Measurements from ENCODE around the gene AP2S1. TPM values are rescaled to one million over a fixed set of nuclear protein-coding genes. Genes with fewer than 3 reads are reported as not detected.

AP2S1 gene
- total RNA-seq, 1 donor from 2014 or later = 107 TPM

DNA sequence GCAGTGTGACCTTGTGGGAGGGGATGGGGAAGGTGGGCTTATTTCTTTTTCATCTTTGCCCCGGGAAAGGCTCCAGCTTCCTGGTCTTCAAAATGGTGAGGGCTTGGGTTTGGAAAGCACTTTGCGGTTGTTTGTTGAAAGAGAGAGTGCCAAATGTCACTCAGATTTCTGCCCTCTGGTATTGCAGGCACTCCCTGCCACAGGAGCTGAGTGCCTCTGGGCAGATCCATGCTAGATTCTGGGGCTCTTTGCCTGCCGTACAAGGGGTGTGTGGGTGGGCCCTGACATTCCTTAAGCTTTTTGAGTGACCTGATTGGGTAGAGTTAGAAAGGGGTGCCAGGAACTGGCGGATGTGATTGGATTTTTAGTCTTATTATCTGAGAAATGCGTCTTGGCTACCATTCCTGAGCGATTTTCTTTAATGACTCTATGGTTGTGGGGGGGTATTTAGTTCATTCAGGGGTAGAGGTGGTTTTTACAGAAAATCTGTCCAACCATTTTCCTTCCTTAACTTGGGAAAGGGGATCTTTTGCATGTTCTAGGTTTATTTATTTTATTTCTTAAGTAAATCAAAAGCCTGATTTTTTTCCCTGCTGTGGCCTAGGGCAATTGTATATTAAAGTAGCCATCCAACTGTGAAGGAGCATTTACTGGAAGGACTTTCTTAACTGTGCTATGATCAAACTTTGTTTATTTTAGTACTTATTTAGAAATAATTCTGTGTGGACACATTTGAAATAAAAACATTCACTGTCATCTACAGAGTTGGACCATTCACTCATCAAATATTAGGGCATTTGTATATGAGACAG lies 13.4 kb upstream of the AP2S1 start:
- H3K27ac Mint-ChIP-seq = no peak overlapping the region
- H3K4me1 Mint-ChIP-seq = peaks cover 28% of the 10 kb centered on the region
- H3K27me3 Mint-ChIP-seq (ENCODE audit: low read depth) = no peaks in the 10 kb centered on the region
- DNase-seq (ENCODE audit: low spot score in 2 of 2, unreplicated experiment in 2 of 2) = no peak
- no peak overlapping the region for H3K4me3 Mint-ChIP-seq
- H3K36me3 Mint-ChIP-seq = no peaks in the 10 kb centered on the region
- H3K9me3 Mint-ChIP-seq = no peaks in the 10 kb centered on the region
- TF ChIP-seq, protein P1, sequence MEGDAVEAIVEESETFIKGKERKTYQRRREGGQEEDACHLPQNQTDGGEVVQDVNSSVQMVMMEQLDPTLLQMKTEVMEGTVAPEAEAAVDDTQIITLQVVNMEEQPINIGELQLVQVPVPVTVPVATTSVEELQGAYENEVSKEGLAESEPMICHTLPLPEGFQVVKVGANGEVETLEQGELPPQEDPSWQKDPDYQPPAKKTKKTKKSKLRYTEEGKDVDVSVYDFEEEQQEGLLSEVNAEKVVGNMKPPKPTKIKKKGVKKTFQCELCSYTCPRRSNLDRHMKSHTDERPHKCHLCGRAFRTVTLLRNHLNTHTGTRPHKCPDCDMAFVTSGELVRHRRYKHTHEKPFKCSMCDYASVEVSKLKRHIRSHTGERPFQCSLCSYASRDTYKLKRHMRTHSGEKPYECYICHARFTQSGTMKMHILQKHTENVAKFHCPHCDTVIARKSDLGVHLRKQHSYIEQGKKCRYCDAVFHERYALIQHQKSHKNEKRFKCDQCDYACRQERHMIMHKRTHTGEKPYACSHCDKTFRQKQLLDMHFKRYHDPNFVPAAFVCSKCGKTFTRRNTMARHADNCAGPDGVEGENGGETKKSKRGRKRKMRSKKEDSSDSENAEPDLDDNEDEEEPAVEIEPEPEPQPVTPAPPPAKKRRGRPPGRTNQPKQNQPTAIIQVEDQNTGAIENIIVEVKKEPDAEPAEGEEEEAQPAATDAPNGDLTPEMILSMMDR (IDR thresholded peaks at IDR 0.05; ENCODE audit: unreplicated experiment) = no peak

DNA sequence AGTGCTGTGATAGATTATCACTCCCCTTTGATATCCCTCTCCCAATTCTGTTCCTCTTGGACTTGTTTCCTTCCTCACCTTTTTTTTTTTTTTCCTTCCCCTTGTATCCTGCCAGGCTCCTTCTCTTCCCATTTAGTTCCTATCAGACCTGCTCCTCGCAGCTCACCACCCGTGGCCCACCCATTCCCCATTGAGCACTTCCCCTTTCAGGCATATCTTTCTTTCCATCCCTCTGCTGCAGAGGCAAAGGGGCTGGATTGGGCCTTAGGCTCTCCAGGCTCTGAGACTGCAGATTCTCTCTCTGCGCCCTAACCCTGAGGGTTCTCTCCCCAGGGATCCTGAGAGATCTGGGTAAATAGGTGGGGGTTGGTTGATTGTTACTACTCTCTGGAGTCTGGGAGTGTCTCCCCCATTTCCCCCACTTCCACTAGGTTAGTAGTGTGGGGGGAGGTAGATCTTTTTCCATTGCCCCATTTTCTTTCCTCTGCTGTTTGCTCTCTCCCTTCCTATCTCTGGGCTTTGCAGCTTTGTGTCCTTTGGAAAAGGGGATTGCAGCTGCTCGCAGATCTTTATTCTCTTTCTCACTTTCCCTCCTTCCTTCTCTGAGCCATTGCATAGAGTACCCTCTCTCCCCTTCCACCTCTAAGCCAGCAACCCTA lies 12.5 kb upstream of the AP2S1 start:
- peaks cover 23% of the 10 kb centered on the region for H3K4me1 Mint-ChIP-seq
- H3K9me3 Mint-ChIP-seq = no peaks in the 10 kb centered on the region
- no peak for DNase-seq (ENCODE audit: low spot score in 2 of 2, unreplicated experiment in 2 of 2)
- TF ChIP-seq, protein P1 (IDR thresholded peaks at IDR 0.05; ENCODE audit: unreplicated experiment) = no peak
- no peaks in the 10 kb centered on the region for H3K36me3 Mint-ChIP-seq
- no peaks in the 10 kb centered on the region for H3K27me3 Mint-ChIP-seq (ENCODE audit: low read depth)
- H3K4me3 Mint-ChIP-seq = no peak overlapping the region
- no peak overlapping the region for H3K27ac Mint-ChIP-seq

DNA sequence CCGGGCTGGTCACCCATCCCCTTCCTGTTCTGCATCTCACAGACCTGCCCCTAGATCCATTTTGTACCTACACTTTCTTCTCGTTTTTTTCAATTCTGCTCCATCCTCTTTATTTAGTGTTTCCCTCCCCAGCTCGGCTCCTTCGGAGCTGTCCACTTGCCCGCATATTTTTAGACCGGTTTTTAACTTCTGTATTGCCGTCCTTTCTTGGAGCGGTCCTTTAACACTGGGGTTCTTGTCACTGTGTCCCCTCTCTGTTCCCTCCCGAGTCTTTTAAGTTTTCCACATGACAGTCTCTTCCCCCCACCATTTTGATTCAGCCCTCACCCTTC lies 11.8 kb upstream of the AP2S1 start:
- H3K4me3 Mint-ChIP-seq = no peak overlapping the region
- H3K27me3 Mint-ChIP-seq (ENCODE audit: low read depth) = no peaks in the 10 kb centered on the region
- peaks cover 19% of the 10 kb centered on the region for H3K4me1 Mint-ChIP-seq
- no peak for DNase-seq (ENCODE audit: low spot score in 2 of 2, unreplicated experiment in 2 of 2)
- no peaks in the 10 kb centered on the region for H3K9me3 Mint-ChIP-seq
- TF ChIP-seq, protein P1 (IDR thresholded peaks at IDR 0.05; ENCODE audit: unreplicated experiment) = no peak
- H3K27ac Mint-ChIP-seq = no peak overlapping the region
- H3K36me3 Mint-ChIP-seq = no peaks in the 10 kb centered on the region

DNA sequence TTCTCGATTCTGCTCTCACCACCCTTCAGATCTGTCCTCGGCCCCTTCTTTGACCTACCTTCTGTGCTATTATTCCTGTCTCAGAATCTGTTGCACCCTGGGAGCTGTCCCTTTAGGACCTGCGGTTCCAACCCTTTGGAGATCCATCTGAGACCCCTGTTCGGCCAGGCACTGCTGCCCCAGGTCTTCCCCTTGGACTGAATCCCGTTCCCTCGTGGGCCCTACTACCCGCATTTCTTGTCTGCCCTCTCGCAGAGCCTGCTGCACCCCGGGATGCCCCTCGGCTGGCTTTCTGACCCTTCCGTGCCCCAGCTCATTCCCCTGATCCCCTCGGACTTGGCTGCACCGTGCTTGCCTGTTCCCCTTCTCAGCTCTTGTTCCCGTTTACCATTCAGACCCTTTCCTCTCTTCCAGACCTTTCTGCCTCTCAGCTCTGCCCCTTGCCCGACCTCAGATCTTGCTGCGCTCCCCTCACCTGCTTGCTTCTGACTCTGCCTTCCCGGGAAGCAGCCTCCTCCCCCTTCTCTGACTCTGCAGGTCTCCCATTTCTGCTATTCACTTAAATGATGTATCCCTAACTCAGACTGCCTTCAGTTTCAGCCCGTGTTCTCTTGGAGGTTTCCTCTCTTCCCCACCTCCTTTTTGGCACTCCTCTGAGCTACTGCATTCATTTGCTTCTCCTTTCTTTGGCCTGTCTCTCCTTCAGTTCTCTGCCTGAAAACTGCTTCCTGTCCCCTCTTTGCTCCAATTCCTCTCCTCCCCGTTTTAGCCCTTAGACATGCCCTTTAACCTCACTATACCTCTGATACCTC lies 11.3 kb upstream of the AP2S1 start:
- Mint-ChIP-seq H3K4me1 (peaks cover 13% of the 10 kb centered on the region), H3K36me3 (no peaks in the 10 kb centered on the region), H3K27ac (no peak overlapping the region), H3K4me3 (no peak overlapping the region), H3K27me3 (ENCODE audit: low read depth) (no peaks in the 10 kb centered on the region), H3K9me3 (no peaks in the 10 kb centered on the region)
- TF ChIP-seq, protein P1 (IDR thresholded peaks at IDR 0.05; ENCODE audit: unreplicated experiment) = no peak
- DNase-seq (ENCODE audit: low spot score in 2 of 2, unreplicated experiment in 2 of 2) = no peak

DNA sequence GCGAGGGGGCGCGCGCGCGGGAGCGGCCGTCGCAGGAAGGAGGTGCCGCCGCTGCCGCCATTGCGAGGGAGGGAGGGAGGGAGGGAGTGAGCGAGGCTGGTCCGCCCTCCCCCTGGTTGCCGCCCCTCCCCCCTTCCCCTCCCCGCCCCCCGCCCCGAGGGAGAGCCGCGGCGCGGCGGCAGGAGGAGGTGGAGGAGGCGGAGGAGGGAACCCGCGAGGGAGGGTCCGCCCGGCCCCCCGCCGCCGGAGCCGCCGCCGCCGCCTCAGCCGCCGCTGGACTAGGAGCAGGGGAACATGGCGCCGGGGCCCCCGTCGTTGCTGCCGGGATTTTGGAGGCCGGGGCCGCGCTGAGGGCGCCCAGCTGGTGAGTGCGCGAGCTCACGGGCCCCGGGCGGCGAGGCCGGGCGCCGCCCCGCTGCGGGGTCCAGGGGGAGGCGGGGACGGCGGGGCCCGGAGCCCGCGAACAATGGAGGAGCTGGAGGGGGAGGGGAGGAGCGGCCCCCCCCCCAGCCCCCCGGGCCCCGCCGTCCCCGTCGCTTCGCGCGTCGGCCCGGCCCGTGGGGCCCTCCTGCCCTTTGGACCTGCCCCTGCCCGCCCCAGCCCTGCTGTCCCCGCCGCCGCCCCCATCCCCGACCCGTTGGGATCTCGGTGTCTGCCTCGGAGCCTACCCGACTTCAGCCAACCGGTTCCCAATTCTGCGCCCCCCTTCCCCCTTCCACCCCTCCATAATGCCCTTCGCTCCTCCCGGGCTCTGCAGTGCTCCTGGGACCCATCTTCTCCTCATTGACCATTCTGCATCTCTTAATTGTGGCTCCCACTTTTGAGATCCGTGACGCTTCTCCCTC lies 10.4 kb upstream of the AP2S1 start, which contains the start of gene ARHGAP35:
ARHGAP35 (plus strand) TSS at position 152 of the 845 bp plus-strand sequence. CDS start 57,679 bp downstream, outside the sequence.
- H3K4me3 Mint-ChIP-seq = peak within 1 kb of the TSS; percentile 81
- TF ChIP-seq, protein P1 (IDR thresholded peaks at IDR 0.05; ENCODE audit: unreplicated experiment) = no peak
- no peaks in the 10 kb centered on the region for H3K36me3 Mint-ChIP-seq
- H3K4me1 Mint-ChIP-seq = peaks cover 9% of the 10 kb centered on the region
- no peaks in the 10 kb centered on the region for H3K27me3 Mint-ChIP-seq (ENCODE audit: low read depth)
- peak within 1 kb of the TSS; percentile 91 for H3K27ac Mint-ChIP-seq
- DNase-seq (ENCODE audit: low spot score in 2 of 2, unreplicated experiment in 2 of 2) = peak in 1 of 2 experiments; percentile 76
- no peaks in the 10 kb centered on the region for H3K9me3 Mint-ChIP-seq

All from mesothelial cell of epicardium (in vitro differentiated cells).